UCSD-AML1 (cell line): ENCODE results near the gene UCHL3.
A peak's percentile ranks its signal among the peaks of the same experiment; 100 is the strongest.

Source experiments
- DNase-seq: peaks from one replicate; lab custom pipeline; 2025; ENCODE audit not compliant: unreplicated experiment; lab: John Stamatoyannopoulos, UW

The UCHL3 gene

DNA sequence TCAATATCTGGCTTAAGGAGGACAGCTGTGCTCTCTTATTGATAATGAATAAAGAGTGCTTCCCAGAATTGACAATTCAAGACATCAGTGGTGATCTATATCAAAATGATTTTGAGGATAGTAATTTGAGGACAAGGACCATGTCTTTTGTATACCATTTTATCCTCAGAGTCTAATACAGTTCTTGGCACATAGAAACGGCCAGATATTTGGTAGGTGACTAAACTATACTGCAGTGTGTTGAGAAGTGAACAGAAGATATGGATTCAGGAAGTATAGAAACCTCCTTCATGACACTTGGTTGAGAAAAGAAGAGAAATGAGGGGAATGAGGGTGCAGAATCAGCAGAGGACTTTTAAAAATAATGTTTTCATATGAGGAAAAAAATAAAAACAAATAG, 70.4 kb downstream of the UCHL3 start:
- DNase-seq: no peak

DNA sequence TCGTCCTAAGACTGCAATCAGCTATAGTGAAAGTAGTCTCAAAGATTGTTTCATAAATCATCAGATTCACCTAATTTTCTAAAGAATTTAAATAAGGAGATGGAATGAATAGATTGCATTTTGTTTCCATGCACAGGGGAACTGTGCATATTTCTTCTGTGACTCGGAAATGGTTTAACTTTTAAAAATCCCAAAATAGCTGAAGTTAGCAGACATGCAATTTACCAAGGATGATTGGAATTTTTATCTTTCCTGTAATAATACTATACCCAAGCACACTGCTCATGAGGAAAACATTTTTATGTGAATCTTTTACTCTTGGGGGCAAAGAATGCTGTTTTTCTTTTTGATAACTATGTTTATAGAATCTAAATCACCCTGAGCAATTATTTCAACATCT, 71.6 kb downstream of the UCHL3 start:
- DNase-seq: no peak

DNA sequence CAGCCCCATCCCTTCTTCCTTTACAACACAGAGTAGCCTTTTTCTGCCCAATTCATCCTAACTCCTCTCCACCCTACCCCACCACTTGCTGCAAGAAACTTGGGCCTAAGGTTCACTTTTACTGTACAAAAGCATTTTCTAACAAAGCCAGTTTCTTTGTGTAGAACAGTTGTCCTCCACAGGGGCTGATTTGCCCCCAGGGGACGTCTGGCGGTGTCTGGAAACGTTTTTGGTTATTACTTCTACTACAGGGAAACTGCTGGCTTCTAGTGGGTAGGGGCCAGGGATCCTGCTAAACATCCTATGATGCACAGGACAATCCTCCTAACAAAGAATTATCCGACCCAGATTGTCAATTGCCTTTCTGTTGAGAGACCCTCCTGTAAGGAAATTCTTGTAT, 79.2 kb downstream of the UCHL3 start:
- no peak for DNase-seq

DNA sequence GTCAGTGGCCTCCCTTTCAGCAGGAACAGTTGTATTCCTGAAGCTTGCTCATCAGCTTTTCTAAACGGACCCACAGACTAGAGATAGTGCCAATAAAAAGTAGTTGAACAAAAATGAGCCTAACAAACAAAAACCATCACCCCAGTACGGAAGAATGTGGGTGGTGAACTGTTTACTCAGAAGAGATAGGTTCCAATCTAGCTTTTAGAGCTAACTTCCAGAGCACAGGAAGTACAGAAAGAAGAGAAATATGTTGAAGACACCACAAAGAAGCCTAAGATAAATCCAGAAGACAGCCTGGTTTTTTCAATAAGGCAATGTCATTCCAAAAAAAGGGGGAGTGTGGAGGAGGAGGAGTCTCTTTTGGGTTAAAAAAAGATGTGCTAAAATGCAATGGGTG, 83.7 kb downstream of the UCHL3 start:
- no peak for DNase-seq

DNA sequence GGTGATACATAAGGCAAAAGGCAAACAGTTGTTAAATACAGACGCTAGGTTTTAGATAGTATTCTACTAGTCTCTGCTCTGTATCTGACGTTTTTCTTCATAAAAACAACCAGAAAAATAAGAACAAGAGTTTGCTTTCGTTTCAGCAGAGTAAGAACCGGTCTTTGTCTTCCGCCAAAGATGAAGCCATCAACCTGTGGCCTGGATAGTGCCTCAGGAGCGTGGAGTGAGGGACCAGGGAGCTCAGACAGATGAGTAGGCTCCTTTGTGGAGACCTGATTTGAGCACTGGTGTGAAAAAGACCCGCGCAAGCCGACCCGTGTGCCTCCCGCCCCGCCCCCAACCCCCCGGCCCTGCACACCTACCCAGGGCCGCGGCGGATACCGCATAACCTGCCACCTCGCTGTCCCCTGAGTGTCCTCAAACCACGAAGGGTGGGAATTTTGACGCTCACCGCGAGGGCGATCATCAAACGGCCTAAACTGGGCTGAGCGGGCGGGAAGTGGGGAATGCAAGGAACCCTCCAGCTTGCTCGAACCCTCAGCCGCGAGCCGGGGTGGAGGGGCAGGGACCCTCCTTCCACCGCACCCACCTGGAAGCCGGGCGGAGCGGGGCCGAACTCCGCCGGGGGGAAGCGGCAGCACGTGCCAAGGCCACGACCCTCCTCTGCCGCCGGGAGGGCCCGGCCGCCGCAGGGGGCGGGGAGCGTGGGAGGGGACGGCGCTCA, 85.7 kb downstream of the UCHL3 start:
- DNase-seq: no peak

DNA sequence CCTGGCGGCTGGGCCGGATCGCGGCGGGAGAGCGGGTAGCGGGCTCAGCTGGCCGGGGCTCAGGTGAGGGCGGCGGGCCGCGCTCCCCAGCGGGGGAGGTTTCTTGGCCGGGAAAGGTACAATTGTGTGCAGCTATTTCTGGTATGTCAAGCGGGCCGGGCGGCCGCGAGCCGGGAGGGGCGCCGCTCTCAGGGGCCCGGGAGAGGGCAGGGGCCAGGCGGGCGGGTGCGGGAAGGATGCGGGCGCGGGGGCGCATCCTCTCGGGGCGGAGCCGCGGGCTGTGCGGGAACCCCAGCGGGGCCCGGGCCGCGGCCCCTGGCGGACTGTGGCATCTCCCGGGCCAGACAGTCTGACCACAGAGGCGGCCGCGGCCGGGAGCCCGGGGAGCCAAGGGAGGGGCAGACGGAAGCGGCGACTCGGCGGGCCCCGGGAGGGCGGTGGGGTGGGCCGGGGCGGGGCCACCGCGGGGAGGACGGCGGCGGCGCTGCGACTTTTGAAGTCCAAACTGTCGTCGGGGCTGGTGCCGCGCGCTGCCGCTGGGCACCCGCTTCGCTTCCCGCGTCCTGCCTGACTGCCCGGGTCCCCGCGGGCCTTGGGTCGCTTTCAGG, 86.3 kb downstream of the UCHL3 start, which contains the start of gene LMO7:
TSS of gene LMO7 (plus strand) at position 503 of the 608 bp plus-strand sequence. CDS start 328 bp downstream, outside the sequence.
- DNase-seq: peak; percentile 80

DNA sequence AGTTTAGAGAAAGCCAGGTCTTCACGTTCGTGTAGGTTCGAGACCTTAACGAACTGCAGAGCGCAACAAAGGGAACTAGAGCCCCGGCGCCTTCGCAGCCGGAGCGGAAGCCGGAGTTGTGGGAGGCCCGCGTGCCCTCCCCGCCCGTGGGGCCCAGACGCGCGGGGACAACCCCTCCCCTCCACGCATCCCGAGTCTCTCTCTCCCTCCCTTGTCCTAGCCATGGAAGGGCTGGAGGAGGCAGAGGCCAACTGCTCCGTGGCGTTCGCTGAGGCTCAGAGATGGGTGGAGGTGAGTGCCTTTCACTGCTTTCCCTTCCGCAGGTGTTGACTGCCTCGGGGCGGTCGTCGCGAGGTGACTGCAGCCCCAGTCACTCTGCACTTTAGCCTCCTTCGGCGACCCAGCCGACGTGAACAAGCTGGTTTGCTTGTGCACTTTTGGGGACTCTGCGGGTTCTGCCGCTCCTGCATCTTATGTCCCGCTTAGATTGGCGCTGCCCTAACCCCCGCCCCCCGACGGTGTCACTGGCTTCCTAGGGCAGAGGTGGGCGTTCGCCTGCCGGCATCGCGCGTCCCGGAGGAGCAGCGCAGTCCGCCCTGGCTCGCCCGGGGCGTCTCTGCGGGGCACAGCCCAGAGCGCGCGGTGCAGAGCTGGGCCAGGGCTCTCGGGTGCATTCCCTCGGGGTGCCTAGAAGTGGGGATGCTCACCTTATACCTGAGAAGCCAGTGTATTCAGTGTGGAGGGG, 87.0 kb downstream of the UCHL3 start:
- DNase-seq: peak; percentile 80

DNA sequence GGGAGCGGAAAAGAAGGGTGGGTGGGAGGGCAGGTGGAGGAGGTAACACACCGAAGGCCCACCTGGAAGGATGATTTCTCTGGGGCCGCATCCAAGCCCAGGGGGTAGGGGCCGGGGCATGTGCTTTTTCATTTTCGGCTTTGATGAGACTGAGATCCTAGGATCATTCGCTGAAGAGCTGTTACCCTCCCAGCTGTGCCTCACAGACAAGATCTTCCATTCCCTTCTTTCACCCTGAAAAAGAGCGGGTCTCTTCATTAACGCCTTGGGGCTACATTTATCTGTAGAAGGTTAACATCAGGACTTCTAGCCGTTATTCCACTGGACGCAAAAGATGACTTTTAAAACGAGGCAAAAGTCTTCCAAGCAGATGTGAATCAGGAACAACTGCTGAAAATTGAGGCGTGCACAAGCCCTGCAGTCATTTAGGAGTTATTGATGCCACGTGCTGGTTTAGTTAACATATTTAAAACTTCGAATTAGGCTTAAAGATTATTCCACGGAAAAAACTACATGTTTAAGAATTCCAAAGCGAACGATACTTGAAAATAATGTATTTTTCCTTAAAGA, 87.7 kb downstream of the UCHL3 start:
- no peak for DNase-seq

DNA sequence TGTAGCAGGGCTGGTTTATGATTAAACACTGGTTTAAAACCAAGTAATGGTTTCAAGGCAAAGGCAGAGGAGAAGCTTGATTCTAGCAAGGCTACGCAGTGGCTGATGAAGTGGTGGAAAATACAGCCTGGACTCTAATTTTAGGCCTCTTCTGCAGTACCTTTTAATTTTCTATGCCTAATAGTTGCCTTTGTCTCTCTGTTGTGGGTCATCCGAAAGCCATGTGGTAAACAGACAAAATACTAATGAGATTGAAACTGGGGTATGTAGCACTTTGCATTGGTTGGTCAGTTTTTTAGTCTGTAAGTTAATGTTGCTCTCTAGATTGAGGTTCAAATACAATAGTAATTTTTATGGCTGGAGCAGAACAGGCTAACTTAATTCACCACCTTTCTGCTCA, 89.9 kb downstream of the UCHL3 start:
- no peak for DNase-seq

DNA sequence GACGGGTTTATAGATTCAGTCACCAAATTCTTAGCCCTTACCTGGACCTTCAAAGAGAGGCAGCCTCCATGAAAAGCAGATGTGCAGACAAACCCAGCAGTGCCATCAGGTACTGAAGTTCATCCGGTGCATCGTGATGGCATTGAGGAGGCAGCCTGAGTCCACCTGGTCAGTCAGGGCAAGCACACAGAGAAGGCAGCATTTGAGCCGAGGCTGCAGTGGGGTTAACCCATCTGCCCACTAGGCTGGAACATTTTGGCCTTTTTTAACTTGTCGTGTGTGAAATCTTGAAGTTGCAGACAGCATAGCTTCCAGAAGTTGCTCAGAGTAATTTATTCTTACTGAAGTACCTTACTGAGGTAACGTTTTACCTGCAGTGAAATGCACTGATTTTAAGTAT, 91.4 kb downstream of the UCHL3 start:
- no peak for DNase-seq

DNA sequence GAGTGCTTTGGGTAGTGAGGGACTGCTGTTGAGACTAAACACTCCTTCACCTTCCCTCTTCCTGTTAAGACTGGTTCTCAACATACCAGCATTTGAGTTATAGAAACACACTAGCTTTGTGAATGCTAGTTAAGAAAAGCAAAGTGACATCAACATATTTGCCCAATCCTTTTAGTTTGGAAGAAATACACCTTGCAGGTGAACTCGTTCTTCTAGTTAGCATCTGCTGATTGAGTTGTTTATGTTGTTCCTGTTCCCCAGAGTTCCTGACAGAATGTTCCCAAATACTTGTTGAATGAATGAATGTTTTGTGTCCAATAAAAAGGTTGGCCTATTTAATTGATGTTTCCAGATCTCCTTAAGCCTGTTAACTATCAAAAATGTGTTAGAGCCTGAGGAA, 93.6 kb downstream of the UCHL3 start:
- no peak for DNase-seq

DNA sequence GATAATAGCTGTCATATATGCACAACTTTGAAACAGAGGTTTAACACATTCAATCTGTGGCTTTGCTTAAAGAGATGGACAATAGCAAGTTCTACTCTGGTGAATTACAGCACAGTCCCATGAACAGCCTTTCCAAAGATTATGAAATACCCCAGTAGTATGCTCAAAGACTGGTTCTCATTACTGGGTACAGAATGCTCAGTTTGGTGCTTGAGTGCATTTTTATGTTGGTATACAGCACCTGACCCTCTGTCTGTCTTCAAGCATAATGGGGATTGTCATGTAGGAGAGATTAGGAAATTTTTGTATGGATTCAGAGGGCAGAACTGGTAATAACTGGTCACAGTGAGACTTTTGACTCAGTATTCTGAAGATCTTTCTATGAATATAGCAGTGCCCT, 94.1 kb downstream of the UCHL3 start:
- DNase-seq: no peak

DNA sequence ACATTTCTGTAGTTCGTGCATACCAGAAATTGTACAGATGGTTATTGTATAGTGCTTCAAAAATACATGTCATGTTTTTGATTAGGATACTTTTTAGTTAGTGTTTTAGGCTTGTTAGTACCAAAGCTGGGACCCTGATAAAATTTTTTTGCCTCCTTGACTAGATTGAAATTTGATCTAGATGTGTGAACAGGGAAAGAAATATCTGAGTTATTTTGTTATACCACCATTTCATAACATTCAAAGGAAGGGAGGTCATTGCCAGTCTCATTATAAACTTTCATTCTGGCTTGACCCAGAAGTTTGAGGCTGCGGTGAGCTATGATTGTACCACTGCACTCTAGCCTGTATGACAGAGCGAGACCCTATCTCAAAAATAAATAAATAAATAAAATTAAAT, 95.5 kb downstream of the UCHL3 start:
- DNase-seq: no peak

DNA sequence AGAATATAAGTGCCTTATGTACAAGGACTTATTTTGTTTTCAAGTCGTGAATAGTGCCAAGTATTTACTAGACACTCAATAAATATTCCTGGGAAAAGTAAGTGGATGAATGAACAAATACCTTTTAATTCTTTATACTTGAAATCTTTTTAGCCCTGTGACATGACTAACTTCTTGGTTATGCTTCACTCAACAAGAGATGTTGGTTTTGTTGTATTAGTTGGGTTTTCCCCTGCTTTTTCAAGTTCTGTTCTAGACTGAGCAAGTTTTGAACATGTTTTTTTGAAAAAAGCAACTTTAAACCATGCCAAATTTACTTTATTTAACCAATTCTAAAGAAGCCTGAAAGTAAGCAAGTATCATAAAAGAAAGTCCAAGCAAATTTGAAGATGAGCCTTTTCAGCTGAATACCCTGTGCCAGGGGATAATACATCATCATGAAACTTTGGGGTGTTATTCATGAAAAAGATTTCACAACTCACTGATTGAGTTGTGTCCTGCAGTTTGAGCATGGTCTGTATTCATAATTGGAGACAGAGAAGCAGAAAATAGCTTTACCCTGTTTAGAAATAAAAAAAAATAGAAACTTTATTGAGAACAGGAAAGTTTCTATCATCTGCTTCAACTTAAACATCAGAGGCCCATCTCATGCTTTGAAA, 97.7 kb downstream of the UCHL3 start:
- no peak for DNase-seq

DNA sequence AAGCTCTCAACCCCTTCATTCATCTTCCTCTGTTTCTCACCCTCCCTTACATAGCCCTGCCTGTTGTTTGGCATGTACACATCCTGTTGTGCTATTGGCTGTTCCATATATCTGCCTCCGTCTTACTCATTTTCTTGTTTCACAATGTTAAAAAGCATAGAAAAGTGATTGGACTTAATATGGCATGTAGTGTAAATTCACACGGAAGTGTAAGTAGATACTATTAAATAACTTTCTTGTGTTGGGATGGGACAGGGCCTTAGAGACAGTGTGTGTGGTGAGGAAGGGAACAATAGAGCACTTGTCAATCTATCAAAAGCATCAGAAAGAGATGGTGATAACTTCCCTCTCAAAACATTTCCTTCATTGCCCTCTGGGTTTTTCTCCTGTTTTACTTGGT, 98.9 kb downstream of the UCHL3 start:
- no peak for DNase-seq

DNA sequence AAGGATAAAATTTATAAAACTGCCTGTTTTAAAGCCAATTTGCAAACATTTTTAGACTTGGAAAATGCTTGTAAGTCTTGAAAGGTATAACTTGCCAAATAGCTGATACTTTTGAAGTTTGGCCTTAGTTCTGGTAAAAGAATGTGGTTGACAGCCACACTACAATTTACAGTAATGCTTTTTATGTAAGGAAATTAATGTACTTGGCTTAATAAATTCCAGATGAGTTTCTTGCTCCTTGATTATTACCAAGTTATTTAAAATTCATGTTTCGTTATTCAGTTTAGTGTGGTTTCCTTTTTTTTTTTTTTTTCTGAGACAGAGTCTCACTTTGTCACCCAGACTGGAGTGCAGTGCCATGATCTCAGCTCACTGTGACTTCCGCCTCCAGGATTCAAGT, 101.4 kb downstream of the UCHL3 start:
- DNase-seq: no peak

DNA sequence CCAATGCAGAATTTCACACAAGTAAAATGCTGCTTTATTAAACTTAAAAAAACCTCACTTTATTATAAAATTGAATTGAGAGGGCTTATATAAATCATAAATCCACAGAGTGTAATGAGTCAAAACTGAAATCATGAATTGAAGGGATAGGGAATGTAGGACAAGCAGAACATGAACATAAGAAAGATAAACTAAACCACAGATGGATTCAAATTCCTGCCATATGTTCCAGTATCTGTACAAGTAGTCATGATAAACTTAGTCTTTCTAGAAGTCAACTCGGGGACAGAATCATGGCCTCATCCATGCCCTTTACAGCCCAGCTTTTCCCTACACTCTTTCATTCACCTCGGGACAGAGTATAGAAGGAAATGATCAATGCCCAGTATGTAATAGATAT, 103.1 kb downstream of the UCHL3 start:
- no peak for DNase-seq
